ENCODE measurements around the gene TPM2.

The TPM2 gene

DNA sequence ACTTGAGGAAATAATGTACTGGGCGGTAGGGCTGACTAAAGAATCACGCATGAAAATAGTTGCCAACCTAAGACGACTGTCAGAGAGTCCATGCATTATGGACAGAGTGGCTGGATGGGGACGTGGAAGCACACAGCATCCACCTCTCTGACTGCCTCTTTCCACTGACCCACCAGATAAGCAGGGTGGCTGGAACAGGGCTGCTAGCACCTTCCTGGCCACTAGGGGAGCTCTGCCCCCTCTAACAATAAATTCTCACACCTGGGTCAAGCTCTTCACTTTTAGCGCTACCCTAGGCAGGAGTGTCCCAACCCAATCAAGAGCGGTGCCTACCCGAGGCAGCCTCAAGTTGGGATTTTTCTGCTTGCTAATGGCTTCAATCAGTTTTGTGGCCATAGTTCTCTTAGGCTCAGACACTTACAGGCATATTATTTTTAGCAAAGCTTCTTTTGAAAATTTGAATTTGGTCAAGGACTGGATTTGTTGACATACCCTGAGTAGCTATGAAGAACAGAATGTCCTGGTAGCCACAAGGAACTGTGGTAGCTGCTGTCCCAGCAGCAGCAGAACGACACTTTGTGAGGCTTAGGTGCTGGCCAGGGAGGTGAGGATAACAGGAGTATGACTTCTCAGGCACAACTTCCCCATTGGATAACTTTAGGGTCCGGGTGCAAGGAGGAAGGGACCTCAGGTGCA lies 6.9 kb upstream of the TPM2 start:
- DNase-seq (ENCODE audit: low read depth) = peak; percentile 39

DNA sequence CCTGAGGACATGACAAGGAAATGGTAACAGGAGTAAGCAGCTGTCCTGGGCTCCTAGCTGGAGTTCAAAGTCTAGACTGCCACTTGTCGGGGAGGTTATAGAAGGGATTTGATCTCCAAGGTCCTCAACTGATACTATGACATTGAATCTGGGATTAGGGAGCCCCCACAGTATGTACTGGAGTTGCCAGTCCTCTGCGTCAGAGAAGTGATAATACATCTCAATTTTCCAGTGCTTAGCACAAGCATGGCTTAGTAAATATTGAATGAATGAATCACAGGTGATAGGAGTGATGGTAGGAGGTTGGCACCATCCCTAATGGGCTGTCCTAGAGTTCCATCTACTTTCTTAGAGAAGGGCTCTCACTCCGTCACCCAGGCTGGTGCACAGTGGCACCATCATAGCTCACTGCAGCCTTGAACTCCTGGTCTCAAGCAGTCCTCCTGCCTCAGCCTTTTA lies 6.2 kb upstream of the TPM2 start:
- DNase-seq (ENCODE audit: low read depth) = no peak

DNA sequence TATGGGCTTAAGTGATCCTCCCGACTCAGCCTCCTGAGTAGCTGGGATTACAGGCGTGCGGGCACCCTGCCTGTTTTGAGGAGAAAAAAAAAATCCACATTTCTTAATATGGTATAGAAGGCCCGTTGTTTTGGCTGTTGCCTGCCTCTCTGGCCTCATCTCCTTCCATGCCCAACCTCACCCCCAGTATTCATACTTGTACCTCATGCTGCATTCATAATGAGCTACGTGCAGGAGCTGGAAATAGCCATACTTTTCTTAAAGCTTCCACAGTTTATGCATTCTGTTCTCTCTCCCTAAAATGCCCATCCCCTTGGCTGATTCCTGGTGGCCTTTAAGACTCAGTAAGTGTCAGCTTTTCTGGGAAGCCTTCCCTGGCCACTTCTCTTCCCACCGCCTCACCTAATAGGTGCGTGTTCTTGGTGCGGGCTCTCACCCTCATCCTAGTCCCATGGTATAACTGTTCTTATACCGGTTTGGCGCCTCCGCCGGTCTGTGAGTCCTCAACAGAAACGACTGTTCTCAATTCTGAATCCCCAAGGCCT lies 2.1 kb upstream of the TPM2 start:
- DNase-seq (ENCODE audit: low read depth) = no peak

GRCh38 chr9:35691334-35691650 lies 1.6 kb upstream of the TPM2 start:
- no peak for DNase-seq (ENCODE audit: low read depth)

DNA sequence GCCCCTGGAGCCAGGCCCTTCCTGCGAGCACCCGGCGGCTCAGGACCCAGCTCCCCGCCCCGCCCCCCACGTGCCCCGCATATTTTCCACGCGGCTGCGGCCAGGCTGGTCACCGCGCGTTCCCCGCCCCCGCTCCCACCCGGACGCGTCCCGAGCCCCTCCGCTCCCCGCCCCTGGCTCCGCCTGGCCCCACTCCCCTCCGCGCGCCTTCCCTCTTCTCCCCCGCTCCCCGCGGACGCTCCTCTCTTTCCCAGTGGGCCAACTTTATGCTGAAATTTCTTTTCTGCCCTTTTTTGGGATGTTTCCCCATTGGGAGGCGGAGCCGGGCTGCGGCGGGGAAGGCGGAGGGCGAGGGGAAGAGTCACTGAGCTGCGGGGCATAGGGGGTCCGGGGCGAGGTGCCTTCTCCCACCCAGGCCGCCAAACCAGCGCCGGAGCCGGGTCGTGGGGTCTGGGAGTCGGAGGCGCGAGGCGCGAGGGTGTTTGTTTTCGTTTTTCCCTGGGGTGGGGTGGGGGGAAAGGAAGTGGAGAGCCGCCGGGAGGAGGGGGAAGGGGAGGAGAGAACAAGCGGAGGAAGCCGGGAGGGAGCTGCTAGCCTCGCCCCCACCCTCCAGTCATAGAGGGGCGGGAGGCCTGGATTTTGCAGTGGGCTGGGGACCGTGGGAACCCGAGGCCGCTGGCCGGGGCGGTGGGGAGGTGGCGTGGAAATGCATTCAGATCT lies 1.0 kb upstream of the TPM2 start:
- no peak for DNase-seq (ENCODE audit: low read depth)

GRCh38 chr9:35690294-35690613 lies 529 bp upstream of the TPM2 start:
- DNase-seq (ENCODE audit: low read depth) = no peak

DNA sequence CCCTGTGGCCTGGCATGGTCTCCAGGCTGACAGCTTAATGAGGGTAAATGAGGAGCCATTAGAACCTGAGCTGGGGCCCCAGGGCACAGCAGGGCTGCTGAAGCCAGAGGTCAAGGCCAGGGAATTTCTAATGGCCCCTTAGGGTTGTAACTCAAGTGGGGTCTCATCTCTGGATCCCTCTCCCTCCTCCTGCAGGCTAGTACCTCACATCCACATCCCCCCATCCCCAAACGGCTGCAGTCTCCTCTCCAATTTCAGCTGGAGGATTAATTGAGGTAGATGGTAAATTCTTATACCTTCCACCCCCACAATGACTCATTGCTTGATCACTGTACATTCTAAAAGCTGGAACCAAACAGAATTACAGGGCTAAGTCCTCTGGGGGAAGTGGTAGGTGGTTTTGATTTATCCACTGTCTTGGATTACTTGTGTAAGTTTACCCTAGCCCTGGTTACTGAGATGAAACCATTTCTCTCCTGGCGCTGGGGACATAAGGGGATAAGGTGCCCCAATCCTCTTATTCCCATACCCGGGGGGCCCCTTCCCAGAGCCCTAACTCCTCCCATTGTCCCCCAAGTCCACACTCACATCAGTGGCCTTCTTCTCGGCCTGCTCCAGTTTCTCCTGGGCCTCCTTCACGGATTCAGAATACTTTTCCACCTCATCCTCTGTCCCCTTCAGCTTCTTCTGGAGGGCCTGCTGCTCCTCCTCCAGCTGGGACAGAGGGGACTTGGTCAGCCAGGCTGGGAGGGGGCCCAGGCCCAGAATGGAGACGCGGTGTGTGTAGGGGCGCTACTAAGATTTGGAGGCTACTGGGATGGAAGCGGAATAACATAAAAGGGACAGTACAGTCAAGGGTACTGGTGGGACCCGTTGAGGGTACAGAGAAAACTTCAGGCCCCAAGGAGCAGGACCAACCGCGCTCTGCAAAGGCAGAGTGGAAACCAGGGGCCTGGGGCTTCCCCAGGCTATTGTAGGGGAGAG lies 875 bp downstream of the TPM2 start:
- no peak for DNase-seq (ENCODE audit: low read depth)

DNA sequence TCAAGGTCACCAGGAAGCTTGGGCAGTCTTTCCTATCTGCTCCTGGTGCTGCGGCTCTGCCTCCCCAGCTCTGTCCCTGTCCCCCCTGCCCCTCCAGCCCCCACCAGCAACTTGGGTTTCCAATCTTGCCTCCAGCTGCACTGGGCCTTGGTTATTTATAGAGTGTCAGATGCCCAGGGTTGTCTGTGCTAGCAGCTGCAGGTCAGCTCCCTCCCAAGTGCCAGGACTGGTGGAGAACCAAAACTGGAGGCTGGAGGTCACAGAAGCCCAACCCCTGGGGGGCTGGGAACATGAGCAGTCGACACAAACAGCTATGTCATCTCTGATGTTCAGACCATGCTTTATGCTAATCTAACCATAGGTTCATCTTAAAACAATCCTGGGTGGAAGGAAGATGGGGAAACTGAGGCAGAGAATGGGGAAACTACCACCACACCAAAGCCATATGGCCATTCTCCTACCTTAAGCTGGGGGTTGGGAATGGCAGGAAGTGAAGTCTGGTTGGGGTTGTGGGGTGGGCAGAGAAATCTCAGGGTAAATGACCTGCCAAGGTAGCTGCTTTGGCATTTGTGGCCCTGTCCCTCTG lies 1.7 kb downstream of the TPM2 start:
- DNase-seq (ENCODE audit: low read depth) = no peak

DNA sequence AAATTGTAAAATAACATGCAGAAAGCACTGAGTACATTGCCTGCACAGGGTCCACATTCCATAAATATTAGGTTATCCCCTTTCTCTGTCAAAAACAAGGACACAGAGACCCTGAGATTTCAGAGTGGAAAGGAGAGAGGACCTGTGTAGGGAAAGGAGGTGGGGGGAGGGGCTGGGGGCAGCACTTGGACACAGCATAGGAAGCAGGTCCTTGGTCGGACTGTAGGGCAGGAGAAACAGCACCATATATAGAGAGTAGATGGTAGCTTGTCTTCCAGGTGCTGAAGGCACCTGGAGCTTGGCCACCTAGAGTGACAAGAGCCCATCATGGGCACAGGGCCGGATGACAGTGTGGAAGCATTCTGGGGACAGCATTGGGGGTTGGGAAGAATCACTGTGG lies 2.4 kb downstream of the TPM2 start:
- DNase-seq (ENCODE audit: low read depth) = no peak

DNA sequence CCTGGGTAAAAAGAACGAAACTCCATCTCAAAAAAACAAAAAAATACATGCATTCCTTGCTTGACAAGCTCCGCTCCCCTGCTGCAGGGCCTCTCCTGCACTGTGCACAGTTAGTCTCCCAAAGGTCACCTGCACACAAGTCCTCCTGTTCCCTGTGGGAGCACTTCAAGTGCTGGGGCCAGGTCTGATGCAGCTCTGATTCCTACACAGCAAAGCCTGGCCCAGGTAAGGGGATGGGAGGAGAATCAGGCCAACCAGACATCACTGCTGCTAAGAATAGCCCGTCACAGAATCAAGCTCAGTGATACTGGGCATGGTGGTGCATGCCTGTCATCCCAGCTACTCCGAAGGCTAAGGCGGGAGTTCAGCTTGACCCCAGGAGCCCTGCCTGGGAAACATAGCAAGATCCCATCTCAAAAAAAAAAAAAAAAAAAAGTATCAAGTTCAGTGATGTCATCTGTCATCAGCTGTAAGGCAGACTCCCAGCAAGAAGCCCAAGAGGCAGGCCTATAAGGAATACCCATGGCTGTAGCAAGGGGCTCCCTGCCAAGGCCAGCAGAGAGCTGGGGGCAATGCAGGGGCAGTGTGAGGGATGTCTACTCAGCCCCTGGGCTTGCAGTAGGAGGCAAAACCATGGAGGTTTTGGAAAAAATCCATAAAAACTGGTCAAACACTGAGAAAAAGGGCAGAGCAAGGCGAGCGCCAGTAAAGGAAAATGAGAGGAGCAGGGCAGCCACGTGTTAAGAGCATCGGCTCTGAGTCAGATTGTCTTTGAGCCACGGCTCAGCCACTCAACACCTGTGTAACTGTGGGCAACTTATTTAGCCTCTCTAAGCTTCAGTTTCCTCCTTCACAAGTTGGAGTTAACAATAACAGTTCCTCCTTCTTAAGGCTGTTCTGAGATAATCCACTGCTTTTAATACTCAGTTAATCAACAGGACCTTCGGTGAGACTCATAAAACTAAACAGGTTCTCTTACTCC lies 3.2 kb downstream of the TPM2 start:
- DNase-seq (ENCODE audit: low read depth) = no peak

GRCh38 chr9:35685506-35685905 lies 4.2 kb downstream of the TPM2 start:
- no peak for DNase-seq (ENCODE audit: low read depth)

GRCh38 chr9:35684921-35685320 lies 4.8 kb downstream of the TPM2 start:
- no peak for DNase-seq (ENCODE audit: low read depth)

DNA sequence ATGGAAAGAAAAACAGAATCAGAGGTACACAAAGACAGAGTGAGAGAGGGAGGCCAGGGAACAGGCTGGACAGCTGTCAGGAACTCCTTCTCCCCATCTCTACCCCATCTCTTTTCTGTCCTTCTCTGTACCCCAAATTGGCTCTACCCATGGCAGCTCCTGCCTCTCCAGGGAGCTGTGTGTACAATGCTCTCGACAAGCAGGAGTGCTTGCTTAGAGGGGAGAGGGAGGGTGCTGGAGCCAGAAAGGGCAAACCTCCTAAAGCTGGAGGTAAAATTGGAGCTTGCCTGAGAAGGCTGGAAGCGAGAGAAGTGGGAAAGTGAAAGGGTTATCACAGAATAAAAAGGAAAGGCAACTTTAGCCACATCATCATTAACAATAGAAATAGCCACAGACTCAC lies 6.4 kb downstream of the TPM2 start:
- no peak for DNase-seq (ENCODE audit: low read depth)

DNA sequence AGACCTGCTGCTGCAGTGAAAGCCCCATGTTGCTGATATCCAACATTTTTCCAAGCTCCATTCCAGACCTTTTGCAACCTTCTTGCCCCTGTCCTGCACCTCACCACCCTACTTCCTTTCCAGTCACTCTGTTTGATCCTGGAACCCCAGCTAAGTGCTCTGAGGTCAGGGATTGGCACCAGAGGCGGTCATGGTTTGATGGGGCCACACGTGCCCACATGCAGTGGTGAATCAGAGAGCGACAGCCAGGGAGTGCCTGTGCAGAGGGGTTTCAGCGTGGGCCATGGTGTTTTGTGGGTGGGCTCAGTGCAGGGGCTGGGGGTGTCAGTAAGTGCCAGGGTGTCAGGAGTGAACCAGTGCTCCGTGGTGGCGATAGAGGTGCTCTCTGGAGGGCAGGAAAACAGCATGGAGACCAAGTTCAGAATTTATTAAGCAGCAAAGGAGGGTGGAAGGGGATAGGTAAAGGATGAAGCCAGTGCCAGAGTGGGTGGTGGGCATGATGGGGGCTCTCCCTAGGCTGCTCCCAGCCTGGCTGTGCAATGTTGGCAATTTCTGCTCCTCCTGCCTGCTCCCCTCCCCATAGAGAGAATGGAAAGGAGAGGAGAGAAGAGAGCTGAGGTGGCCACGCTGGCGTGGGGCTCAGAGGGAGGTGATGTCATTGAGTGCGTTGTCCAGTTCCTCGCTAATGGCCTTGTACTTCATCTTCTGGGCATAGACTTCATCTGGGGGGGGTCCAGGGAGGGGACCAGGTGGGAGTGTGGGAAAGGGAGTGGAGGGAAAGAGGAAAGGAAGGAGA lies 7.0 kb downstream of the TPM2 start:
- no peak for DNase-seq (ENCODE audit: low read depth)

DNA sequence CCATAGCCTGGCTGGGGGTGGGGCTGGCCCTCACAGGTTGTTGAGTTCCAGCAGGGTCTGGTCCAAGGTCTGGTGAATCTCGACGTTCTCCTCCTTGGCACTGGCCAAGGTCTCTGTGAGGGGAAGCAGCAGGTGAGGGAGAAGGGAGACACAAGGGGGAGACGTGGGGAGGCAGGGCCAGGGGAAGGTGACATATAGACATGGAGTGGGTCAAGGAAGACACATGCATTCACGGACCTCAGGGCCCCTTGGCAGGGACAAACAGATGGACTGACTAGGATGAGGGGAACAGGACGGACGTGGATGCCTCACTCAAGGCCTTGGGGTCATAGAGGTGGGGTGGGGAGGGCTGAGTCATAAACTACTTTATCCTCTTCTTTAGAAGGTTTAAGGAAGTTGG lies 7.7 kb downstream of the TPM2 start:
- no peak for DNase-seq (ENCODE audit: low read depth)

DNA sequence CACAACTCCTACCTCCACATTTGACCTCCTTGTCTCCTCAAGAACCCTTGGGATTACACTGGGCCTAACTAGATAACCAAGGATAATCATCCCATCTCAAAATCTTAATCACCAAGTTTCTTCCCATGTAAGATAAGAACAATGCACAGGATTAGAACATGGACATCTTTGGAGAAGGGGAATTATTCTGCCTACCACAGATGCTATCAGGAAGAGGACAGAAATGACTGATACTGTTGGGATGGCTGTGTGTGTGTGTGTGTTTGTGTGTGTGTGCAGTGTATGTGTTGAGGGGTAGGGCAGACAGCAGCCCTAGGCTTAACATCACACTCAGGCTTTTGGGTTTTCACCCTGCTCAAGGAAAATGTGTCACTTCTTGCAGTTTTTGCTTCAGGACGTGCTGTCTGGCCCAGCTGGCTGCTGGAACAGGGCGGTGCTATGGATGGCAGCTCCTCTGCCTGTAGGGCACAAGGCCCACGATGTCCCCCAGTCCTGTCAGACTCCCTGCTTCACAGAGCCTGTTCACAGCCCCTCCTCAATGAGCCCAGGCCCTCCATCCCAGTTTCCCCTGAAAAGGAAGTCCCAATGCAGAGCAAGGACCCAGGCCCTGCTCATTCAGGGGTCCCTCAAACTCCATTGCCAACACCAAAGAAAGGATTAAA lies 8.3 kb downstream of the TPM2 start:
- no peak for DNase-seq (ENCODE audit: low read depth)

DNA sequence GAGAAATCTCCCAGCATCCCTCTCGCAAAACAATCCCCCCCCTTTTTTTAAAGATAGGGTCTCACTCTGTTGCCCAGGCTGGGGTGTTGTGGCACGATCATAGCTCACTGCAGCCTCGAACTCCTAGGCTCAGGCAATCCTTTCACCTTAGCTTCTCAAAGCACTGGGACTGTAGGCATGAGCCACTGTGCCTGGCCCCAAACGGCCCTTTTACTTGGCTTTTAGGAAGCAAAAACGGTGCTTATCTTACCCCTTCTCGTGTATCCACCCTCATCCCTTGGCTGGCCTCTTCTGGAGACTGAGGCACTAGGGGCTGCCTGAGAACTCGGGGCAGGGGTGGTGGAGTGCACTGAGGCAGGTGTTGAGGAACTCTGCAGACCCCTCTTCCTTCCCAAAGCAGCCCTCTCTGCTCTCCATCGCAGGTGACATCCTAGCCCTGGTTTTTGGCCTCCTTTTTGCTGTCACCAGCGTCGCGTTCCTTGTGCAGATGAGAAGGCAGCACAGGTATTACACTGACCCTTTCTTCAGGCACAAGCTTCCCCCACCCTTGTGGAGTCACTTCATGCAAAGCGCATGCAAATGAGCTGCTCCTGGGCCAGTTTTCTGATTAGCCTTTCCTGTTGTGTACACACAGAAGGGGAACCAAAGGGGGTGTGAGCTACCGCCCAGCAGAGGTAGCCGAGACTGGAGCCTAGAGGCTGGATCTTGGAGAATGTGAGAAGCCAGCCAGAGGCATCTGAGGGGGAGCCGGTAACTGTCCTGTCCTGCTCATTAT lies 9.2 kb downstream of the TPM2 start:
- no peak for DNase-seq (ENCODE audit: low read depth)

DNA sequence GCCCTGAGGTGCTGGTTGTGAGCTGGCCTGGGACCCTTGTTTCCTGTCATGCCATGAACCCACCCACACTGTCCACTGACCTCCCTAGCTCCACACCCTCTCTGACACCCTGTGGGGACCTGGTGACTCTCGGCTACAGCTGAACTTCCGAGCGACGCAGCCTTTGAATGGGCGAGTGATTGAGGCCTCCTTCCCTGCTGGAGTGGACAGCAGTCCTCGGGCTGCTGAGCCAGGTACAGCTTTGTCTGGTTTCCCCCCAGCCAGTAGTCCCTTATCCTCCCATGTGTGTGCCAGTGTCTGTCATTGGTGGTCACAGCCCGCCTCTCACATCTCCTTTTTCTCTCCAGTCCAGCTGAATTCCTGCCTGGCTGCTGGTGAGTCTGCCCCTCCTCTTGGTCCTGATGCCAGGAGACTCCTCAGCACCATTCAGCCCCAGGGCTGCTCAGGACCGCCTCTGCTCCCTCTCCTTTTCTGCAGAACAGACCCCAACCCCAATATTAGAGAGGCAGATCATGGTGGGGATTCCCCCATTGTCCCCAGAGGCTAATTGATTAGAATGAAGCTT lies 9.9 kb downstream of the TPM2 start:
- DNase-seq (ENCODE audit: low read depth) = no peak

GRCh38 chr9:35679091-35679490 lies 10.6 kb downstream of the TPM2 start:
- no peak for DNase-seq (ENCODE audit: low read depth)

Measured in activated gamma-delta T cell treated with anti-CD3 and anti-CD28 coated beads, Interleukin-2, amount 50 U/mL, for 16 hours (primary cell).